Gastrocnemius medialis (tissue), 4 donors: Measurements from ENCODE around the gene NPTN. TPM values are rescaled to one million over a fixed set of nuclear protein-coding genes. Genes with fewer than 3 reads are reported as not detected.

Source experiments
- ATAC-seq, 2 donors: fragments of 150-250 bp; one replicate each; pipeline ENCODE4 v1.9.1; 2016
- DNase-seq, 2 donors: peaks; one replicate each; pipeline ENCODE4 v3.0.0-alpha.2; 2019
- H3K27ac ChIP-seq, 4 donors: fragments of 200-600 bp; sonication (generic); 1 replicate in 1 of 4; 2 replicates in 3 of 4; pipeline ENCODE4 v1.5.1; 2016 to 2018; ENCODE audit warnings: mild to moderate bottlenecking in 2 of 4, moderate library complexity in 1 of 4
- H3K27me3 ChIP-seq, 3 donors: fragments of 200-600 bp; sonication (generic) in 2 of 3; 1 replicate in 1 of 3; 2 replicates in 2 of 3; pipeline versions ENCODE4 v1.5.1 to v1.6.0; 2016 to 2019; ENCODE audit warnings: mild to moderate bottlenecking in 1 of 3, moderate library complexity in 1 of 3
- H3K36me3 ChIP-seq, 2 donors: fragments of 200-600 bp; sonication (generic) in 1 of 2; one replicate each; pipeline ENCODE4 v1.5.1; 2017 to 2018
- H3K4me1 ChIP-seq, 2 donors: fragments of 200-600 bp; sonication (generic) in 1 of 2; one replicate each; pipeline ENCODE4 v1.5.1; 2016 to 2017; ENCODE audit warnings: mild to moderate bottlenecking in 2 of 2
- H3K4me3 ChIP-seq, 4 donors: fragments of 200-600 bp; sonication (generic) in 3 of 4; 1 replicate in 1 of 4; 2 replicates in 3 of 4; pipeline ENCODE4 v1.5.1; 2016 to 2019; ENCODE audit warnings: mild to moderate bottlenecking in 2 of 4
- H3K9me3 ChIP-seq, 3 donors: fragments of 200-600 bp; sonication (generic) in 2 of 3; 1 replicate in 1 of 3; 2 replicates in 2 of 3; pipeline ENCODE4 v1.5.1; 2016 to 2019
- CTCF ChIP-seq, 5 experiments: fragments of 450-650 bp in 3 of 5; fragments of 200-600 bp in 2 of 5; sonication (generic) in 2 of 5; IDR thresholded peaks in 4 of 5; conservative IDR thresholded peaks in 1 of 5; 1 replicate in 4 of 5; 2 replicates in 1 of 5; pipeline ENCODE4 v1.5.1; 2016 to 2019; ENCODE audit warnings: antibody characterized with exemption in 5 of 5, mild to moderate bottlenecking in 3 of 5, moderate library complexity in 3 of 5
- POLR2A ChIP-seq, 2 donors: fragments of 450-650 bp; IDR thresholded peaks; one replicate each; pipeline ENCODE4 v1.6.1; 2017; ENCODE audit warnings: antibody characterized with exemption in 2 of 2, mild to moderate bottlenecking in 2 of 2, moderate library complexity in 2 of 2
- in situ Hi-C, 4 donors: fragments of 200-750 bp; cut with MboI; loops; one replicate each; pipeline versions ENCODE4 v1.15.0 to v1.8.0; 2017; ENCODE audit warnings: low sequenced_read_pairs in 4 of 4
- intact Hi-C: fragments of 100-400 bp; cut with DNase I; formaldehyde crosslinking; loops from one replicate; pipeline ENCODE4 v1.15.1; 2023; ENCODE audit warnings: low total_unique reads
- total RNA-seq, 4 donors: library from RNA; depleted of rRNA; stranded (reverse); fragments of >200 nt; gene quantifications; one replicate each; pipeline versions ENCODE4 v1.1.0 to v1.2.3, GENCODE V29; 2016

The NPTN gene
- total RNA-seq, 4 donors from 2014 or later, result 26.5 to 32.9 (median 29.7) TPM

- in situ Hi-C loops (no loop called here), intact Hi-C loops (no loop called here)
- peaks cover 0 to 37% of the 10 kb centered on the region in 2 donors for H3K36me3 ChIP-seq
- TF ChIP-seq CTCF (IDR thresholded peaks at IDR 0.05 in 4 of 5, conservative IDR thresholded peaks at IDR 0.05 in 1 of 5), result no peak
- no peak for TF ChIP-seq POLR2A (IDR thresholded peaks at IDR 0.05)
- peaks cover 4 to 27% of the 10 kb centered on the region in 2 donors for H3K4me1 ChIP-seq
- no peaks in the 10 kb centered on the region for H3K9me3 ChIP-seq
- ATAC-seq (no peak), DNase-seq (no peak)
- no peaks in the 10 kb centered on the region for H3K27me3 ChIP-seq
- no peak overlapping the region for H3K27ac ChIP-seq
- H3K4me3 ChIP-seq, result no peak overlapping the region
These were observed 42.9 kb downstream of the NPTN start for GRCh38 chr15:73590263-73590662.

- no peak for ATAC-seq
- H3K36me3 ChIP-seq, result peaks cover 0 to 37% of the 10 kb centered on the region in 2 donors
- in situ Hi-C loops, result no loop called here
- intact Hi-C loops, result no loop called here
- H3K4me1 ChIP-seq, result peaks cover 0 to 22% of the 10 kb centered on the region in 2 donors
- no peak for TF ChIP-seq POLR2A (IDR thresholded peaks at IDR 0.05)
- TF ChIP-seq CTCF (IDR thresholded peaks at IDR 0.05 in 4 of 5, conservative IDR thresholded peaks at IDR 0.05 in 1 of 5), result no peak
- no peaks in the 10 kb centered on the region for H3K9me3 ChIP-seq
- H3K27ac ChIP-seq, result no peak overlapping the region
- H3K27me3 ChIP-seq, result no peaks in the 10 kb centered on the region
- no peak for DNase-seq
- H3K4me3 ChIP-seq, result no peak overlapping the region
These were observed 43.4 kb downstream of the NPTN start for GRCh38 chr15:73589766-73590165.

GRCh38 chr15:73585871-73586654 lies 47.1 kb downstream of the NPTN start:
- Histone ChIP-seq H3K27ac (no peak overlapping the region), H3K36me3 (peaks cover 0 to 51% of the 10 kb centered on the region in 2 donors), H3K27me3 (no peaks in the 10 kb centered on the region), H3K4me1 (peaks cover 0 to under 1% of the 10 kb centered on the region in 2 donors), H3K9me3 (no peaks in the 10 kb centered on the region), H3K4me3 (no peak overlapping the region)
- no peak for TF ChIP-seq POLR2A (IDR thresholded peaks at IDR 0.05)
- no peak for TF ChIP-seq CTCF (IDR thresholded peaks at IDR 0.05 in 4 of 5, conservative IDR thresholded peaks at IDR 0.05 in 1 of 5)
- in situ Hi-C loops (no loop called here), intact Hi-C loops (no loop called here)
- ATAC-seq, result no peak
- DNase-seq, result no peak

- ATAC-seq (no peak), DNase-seq (no peak)
- Histone ChIP-seq H3K9me3 (no peaks in the 10 kb centered on the region), H3K4me1 (no peaks in the 10 kb centered on the region), H3K27me3 (no peaks in the 10 kb centered on the region), H3K36me3 (peaks cover 0 to 45% of the 10 kb centered on the region in 2 donors), H3K4me3 (no peak overlapping the region), H3K27ac (no peak overlapping the region)
- no peak for TF ChIP-seq CTCF (IDR thresholded peaks at IDR 0.05 in 4 of 5, conservative IDR thresholded peaks at IDR 0.05 in 1 of 5)
- TF ChIP-seq POLR2A (IDR thresholded peaks at IDR 0.05), result no peak
- in situ Hi-C loops (no loop called here), intact Hi-C loops (no loop called here)
These were observed 48.3 kb downstream of the NPTN start for GRCh38 chr15:73584699-73585420.
